Measurements from ENCODE around the gene TRIM32. TPM values are rescaled to one million over a fixed set of nuclear protein-coding genes. Genes with fewer than 3 reads are reported as not detected.

TRIM32 gene
- total RNA-seq, 1 donor from 2014 or later = 11.0 TPM

DNA sequence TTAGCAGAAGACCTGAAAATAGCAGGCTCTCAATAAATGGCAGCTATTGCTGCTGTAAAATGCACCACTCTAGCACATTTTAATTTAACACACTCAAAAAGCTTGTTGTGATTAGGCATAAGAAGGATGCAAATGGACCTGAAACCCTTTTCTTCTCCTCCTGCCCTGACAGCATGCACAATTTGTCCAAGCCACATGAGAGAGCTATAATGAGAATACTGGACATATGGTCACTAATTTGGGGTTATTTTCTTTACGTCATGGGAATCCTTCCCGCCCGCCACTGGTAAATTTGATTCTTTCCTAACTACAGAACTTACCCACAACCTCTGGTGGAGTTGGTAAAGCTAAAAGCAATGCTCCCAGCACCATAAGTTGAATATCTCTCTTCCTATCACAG, 62.1 kb downstream of the TRIM32 start:
- H3K9ac ChIP-seq (ENCODE audit: low read depth in 1 of 3, low read length in 3 of 3) = no peak overlapping the region
- no peaks in the 10 kb centered on the region for H3K4me1 ChIP-seq (ENCODE audit: control insufficient read depth in 3 of 3, insufficient read depth in 3 of 3, low read length in 3 of 3)
- H3K4me3 ChIP-seq (ENCODE audit: low read length in 3 of 3) = no peak overlapping the region
- no peaks in the 10 kb centered on the region for H3K36me3 ChIP-seq (ENCODE audit: control insufficient read depth in 3 of 3, insufficient read depth in 3 of 3, low read length in 3 of 3)
- H3K27me3 ChIP-seq (ENCODE audit: control insufficient read depth in 3 of 3, insufficient read depth in 3 of 3, low read length in 3 of 3) = no peaks in the 10 kb centered on the region
- H3K9me3 ChIP-seq (ENCODE audit: control insufficient read depth in 3 of 3, low read length in 3 of 3) = no peaks in the 10 kb centered on the region
- no peak overlapping the region for H3K27ac ChIP-seq (ENCODE audit: low read depth, low read length)

DNA sequence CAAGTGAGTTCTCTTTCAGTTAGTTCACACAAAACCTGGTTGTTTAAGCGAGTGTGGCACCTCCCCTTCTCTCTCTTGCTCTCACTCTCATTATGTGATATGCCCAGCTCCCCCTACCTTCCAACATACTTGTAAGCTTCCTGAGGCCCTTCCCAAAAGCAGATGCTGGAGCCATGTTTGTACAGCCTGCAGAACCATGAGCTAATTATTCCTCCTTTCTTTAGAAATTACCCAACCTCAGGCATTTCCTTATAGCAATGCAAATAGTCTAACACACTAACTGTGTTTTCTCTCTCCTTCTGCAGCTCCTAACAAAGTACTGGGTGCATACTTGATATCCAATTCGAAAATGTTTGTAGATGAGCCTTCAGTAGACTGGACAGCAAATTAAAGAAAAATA, 62.7 kb downstream of the TRIM32 start:
- Histone ChIP-seq H3K36me3 (ENCODE audit: control insufficient read depth in 3 of 3, insufficient read depth in 3 of 3, low read length in 3 of 3) (no peaks in the 10 kb centered on the region), H3K4me1 (ENCODE audit: control insufficient read depth in 3 of 3, insufficient read depth in 3 of 3, low read length in 3 of 3) (no peaks in the 10 kb centered on the region), H3K27me3 (ENCODE audit: control insufficient read depth in 3 of 3, insufficient read depth in 3 of 3, low read length in 3 of 3) (no peaks in the 10 kb centered on the region), H3K9ac (ENCODE audit: low read depth in 1 of 3, low read length in 3 of 3) (no peak overlapping the region), H3K4me3 (ENCODE audit: low read length in 3 of 3) (no peak overlapping the region), H3K27ac (ENCODE audit: low read depth, low read length) (no peak overlapping the region), H3K9me3 (ENCODE audit: control insufficient read depth in 3 of 3, low read length in 3 of 3) (no peaks in the 10 kb centered on the region)

DNA sequence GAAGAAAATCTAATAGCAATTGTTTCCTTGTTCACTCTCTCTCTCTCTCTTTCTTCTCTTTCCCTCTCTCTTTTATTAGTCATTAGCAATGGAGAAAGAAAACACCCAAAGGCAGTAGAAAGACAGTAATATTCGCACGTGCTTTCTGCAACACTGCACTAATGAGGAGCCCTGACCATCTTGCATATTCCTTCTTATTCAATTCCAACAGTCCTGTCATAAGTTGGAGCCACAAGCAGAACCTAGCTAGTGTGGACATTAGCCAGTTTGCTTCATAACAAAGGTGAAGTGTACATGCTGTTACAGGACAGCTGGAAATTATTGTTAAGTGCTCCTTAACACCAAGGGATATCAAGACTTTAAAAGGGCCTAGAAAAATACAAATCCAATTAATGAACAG, 63.4 kb downstream of the TRIM32 start:
- H3K27ac ChIP-seq (ENCODE audit: low read depth, low read length) = no peak overlapping the region
- H3K27me3 ChIP-seq (ENCODE audit: control insufficient read depth in 3 of 3, insufficient read depth in 3 of 3, low read length in 3 of 3) = no peaks in the 10 kb centered on the region
- no peak overlapping the region for H3K9ac ChIP-seq (ENCODE audit: low read depth in 1 of 3, low read length in 3 of 3)
- H3K36me3 ChIP-seq (ENCODE audit: control insufficient read depth in 3 of 3, insufficient read depth in 3 of 3, low read length in 3 of 3) = no peaks in the 10 kb centered on the region
- no peak overlapping the region for H3K4me3 ChIP-seq (ENCODE audit: low read length in 3 of 3)
- no peaks in the 10 kb centered on the region for H3K4me1 ChIP-seq (ENCODE audit: control insufficient read depth in 3 of 3, insufficient read depth in 3 of 3, low read length in 3 of 3)
- H3K9me3 ChIP-seq (ENCODE audit: control insufficient read depth in 3 of 3, low read length in 3 of 3) = peaks cover 0 to 3% (median 0%) of the 10 kb centered on the region in 3 donors
